ENCODE results near the gene REST.

Gene REST

DNA sequence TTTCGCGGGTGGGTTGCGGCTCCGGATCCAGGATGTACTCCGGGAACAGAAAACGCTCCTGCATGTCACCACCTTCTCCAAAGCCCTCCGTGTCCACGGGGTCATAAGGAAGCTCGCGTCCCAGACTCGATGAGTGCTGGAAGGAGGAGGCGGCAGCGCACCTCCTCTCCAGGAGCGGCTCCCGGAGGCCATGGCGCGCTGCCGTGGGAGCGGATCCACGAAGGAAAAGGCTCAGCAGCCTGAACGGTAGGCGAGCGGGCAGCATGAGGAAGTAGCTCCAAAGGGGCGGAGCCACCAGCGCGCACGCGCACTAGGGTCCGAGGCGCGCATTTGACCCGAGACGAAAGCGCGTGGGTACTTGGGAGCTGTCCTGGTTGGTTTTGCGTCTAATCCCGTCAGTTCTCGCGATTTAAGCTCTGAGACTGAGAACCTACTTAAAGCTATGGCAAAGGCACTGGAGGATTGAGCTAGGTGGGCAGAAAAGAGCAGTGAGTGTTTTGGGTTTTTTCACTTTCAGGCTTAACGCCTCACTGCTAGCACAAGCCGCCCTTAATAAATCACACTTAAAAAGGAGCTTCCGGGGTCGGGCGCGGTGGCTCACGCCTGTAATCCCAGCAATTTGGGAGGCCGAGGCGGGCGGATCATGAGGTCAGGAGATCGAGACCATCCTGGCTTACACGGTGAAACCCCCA is 69.8 kb downstream of the REST start, which contains the start of gene NOA1:
TSS of gene NOA1 (minus strand) at position 286 of the 692 bp plus-strand sequence. CDS start at position 265, 21 bp downstream.
- DNase-seq: peak; percentile 98 to 99

DNA sequence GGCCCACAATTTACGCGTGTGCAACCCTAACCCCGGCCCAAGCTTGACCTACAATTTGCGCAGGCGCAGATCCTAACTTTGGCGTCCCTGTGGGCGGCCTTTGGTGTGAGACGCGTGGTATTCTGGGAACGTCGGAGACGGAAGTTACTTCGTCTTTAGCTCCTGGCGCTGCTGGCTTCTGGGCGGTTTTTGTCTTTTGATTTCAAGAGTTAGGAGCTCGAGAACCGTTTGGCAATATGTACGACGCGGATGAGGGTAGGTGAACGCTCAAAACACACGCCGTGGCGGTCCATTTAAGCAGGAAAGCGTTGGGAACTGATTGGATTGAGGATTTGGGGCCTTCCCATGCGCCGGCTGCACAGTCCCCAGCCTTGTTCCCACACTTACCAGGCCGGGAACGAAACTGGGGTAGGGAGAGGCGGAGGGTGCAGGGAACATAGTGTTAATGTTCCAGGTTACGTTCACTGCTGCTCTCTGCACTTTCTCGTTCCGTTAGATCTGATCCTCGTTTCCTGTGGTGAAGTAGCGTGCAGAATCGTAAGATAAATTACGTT is 71.1 kb downstream of the REST start, which contains the start of gene POLR2B:
TSS of gene POLR2B (plus strand) at position 147 of the 554 bp plus-strand sequence. CDS start at position 237, 90 bp downstream.
- peak; percentile 92 to 96 for DNase-seq

DNA sequence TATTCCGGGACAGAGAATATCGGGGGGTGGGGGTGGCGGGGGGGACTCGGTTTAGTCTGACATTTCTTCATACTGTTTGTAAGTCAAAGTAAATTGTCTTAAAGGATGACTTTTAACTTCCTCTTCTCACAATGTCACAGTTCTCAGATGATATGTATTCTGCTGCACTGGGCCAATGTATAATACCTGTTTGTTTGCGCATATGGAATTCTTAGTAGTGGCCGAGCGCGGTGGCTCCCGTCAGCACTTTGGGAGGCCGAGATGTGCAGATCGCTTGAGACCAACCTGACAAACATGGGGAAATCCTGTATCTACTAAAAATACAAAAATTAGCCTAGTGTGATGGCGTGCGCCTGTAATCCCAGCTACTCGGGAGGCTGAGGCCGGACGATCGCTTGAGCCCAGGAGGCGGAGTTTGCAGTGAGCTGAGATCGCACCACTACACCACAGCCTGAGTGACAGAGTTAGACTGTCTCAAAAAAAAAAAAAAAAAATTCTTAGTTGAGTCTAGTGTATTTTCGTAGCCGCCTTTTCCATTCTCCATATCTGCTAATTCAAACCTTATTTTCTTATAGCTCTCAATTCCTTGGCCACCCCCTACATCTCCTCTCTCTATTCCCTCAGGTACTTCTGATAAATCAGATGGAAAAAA is 71.8 kb downstream of the REST start:
- no peak for DNase-seq

DNA sequence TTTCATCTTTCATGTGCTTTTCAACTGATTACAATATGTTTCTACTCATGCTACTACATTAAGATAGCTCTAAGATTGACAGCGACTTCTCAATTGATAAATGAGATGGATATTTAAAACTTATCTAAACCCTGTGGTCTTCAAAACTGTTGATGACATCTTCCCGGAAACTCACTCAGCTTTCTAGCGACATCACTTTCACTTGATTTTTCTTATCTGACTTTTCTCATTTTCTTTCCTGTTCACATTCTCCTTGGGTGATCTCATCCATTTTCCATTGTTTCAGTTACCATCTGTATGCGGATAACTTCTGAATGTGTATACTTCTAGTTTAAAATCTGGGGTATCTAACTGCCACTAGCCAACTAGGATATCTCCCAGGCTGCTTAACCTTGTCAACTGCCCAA is 74.1 kb downstream of the REST start:
- DNase-seq: no peak

DNA sequence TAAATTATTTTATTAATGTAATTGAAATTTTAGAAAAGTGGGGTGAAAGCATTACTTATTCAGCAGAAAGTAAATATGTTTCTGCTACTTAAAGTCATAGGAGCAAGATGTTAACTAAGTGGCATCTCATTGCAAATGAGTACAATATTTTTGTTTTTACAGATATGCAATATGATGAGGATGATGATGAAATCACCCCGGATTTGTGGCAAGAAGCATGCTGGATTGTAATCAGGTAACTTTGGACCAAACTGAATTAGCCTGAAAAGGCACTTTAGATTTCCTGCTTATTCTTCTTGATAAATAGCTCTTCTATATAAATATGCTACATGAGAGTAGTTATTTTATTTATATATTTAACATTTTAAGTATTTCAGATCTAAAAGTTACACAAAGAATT is 78.5 kb downstream of the REST start:
- no peak for DNase-seq

DNA sequence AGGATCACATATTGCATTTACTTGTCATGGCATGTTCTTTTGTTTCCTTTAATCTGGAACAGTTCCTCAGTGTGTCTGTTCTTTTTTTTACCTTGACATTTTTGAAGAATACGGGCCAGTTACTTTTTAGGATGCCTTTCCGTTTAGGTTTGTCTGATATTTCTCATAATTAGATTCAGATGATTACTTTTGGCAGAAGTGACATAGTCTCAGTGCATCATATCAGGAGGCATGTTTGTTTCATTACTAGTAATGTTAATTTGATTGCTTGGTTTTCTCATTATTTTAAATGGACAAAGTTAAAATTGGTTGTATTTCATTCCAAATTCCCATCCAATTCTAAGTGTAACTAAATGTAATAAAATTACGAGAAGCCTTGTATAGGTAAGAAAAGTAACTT is 79.3 kb downstream of the REST start:
- DNase-seq: no peak

DNA sequence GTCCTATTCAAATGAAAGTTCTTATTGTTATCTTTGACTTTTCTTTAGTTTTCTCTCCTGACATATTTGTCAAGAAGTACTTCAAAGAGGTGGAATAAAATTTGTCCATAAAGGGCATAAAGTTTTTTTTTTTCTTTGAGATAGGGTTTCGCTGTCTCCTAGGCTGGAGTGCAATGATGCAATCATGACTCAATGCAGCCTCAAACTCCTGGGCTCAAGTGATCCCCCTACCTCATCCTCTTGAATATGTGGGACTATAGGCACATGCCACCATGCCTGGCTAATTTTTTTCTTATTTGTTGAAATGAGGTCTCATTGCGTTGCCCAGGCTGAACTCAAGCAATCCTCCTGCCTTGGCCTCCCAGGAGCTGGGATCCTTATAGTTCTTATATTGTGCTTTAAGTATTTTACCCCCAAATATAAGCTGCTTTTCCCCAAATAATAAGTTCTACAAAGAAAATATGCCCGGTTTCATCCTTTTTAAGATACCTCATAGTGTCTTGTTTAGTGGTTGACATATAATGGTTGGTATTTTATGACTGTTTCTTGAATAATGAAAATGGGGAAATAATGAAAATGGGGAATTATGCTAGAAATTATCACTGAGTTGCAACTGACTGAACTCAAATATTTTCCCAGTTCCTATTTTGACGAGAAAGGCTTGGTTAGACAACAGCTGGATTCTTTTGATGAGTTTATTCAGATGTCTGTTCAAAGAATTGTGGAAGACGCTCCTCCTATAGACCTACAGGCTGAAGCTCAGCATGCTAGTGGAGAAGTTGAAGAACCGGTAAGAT is 82.6 kb downstream of the REST start:
- DNase-seq: no peak

DNA sequence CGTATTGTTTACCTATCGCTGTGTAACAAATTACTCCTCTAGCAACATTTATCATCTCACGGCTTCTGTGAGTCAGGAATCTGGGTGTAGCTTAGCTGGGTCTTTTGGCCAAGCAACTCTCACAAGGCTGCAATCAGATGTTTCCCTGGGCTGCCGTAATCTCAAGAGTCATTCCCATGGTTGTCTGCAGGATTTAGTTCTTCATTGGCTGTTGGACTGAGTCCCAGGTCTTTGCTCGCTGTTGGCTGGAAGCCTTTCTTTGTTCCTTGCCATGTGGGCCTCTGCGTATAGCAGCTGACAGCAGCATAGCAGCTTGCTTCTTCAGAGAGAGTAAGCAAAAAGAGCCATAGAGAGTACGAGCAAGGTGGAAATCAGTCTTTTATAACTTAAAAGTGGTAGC is 87.8 kb downstream of the REST start:
- peak; percentile 83 to 93 for DNase-seq

DNA sequence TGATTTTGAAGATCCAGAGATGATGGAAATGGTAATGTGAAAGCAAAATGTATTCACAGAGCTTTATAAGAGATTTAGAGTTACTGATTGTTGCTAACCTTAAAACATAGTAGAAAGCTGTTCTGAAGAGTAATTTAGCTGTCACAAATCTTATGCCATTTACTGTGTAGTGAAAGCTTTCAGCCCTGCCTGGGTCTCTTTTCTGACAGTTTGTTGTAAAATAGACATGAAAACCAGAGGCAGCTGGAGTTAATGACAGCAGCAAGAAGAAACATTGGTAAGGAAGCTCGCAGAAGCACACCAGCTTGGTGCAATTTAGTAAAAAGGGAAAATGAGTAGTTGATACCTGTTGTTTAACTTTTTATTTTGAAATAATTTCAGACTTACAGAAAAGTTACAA is 92.1 kb downstream of the REST start:
- DNase-seq: no peak

DNA sequence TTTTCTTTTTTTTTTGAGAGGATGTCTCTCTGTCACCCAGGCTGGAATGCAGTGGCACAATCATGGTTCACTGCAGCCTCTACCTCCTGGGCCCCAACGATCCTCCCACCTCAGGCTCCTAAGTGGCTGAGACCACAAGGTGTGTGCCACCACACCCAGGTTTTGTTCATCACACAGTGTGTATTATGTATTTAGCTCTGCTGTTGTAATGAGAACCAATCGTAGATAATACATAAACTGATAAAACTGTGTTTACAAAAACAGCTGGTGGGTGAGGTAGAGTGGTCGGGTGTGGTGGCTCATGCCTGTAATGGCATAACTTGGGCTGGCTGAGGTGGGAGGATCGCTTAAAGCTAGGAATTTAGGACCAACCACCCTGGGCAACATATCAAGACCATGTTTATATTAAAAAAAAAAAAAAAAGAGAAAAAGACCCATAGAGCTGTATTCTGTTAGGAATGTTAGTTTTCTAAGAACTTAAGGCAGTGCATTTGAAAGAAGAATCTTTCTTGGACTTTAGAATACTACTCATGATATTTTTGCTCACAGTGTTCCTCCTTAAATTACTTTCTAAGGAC is 105.9 kb downstream of the REST start:
- DNase-seq: no peak
